HepG2 (cell line): ENCODE results near the gene SCAND1.

Experiments
- CBX5 ChIP-seq: sonication (generic); formaldehyde crosslinking; IDR thresholded peaks from 2 replicates; pipeline ENCODE4 v1.4.0; 2020; ENCODE audit warnings: missing genetic modification reagents, borderline replicate concordance
- ETV5 ChIP-seq: IDR thresholded peaks from 2 replicates; pipeline ENCODE4 v1.6.1; 2018; ENCODE audit warnings: missing biosample characterization, missing genetic modification reagents, inconsistent platforms, borderline replicate concordance
- EZH2 ChIP-seq: conservative IDR thresholded peaks from 2 replicates; pipeline ENCODE4 v1.6.1; 2012; ENCODE audit warnings: mild to moderate bottlenecking, low read depth, low read length, moderate library complexity
- FOXM1 ChIP-seq: sonication (generic); formaldehyde crosslinking; IDR thresholded peaks from 2 replicates; pipeline ENCODE4 v1.5.0; 2020; ENCODE audit warnings: missing genetic modification reagents
- HMG20A ChIP-seq: IDR thresholded peaks from 2 replicates; pipeline ENCODE4 v1.6.1; 2016; ENCODE audit warnings: borderline replicate concordance
- MAFK ChIP-seq, 2 experiments: IDR thresholded peaks in 1 of 2; conservative IDR thresholded peaks in 1 of 2; 2 replicates each; pipeline ENCODE4 v1.6.1; 2011; ENCODE audit warnings: improper control_type of control experiment in 2 of 2, low read length in 2 of 2
- MXI1 ChIP-seq: IDR thresholded peaks from 3 replicates; pipeline ENCODE4 v1.6.1; 2012; ENCODE audit warnings: low read depth, low read length, inconsistent platforms, borderline replicate concordance
- POLR2AphosphoS5 ChIP-seq: IDR thresholded peaks from 2 replicates; pipeline ENCODE4 v1.6.1; 2012; ENCODE audit warnings: low read depth, low read length
- RAD51 ChIP-seq: fragments of 450-650 bp; IDR thresholded peaks from 2 replicates; pipeline ENCODE4 v1.6.1; 2016; ENCODE audit warnings: borderline replicate concordance
- ZBTB49 ChIP-seq: sonication (generic); formaldehyde crosslinking; IDR thresholded peaks from 2 replicates; pipeline ENCODE4 v1.4.0; 2020; ENCODE audit warnings: missing genetic modification reagents, borderline replicate concordance
- ZFP90 ChIP-seq: sonication (generic); formaldehyde crosslinking; IDR thresholded peaks from 2 replicates; pipeline ENCODE4 v1.8.0; 2022; ENCODE audit warnings: missing genetic modification reagents, mild to moderate bottlenecking, inconsistent platforms, borderline replicate concordance
- ZNF446 ChIP-seq: sonication (generic); formaldehyde crosslinking; IDR thresholded peaks from 2 replicates; pipeline ENCODE4 v1.5.0; 2020; ENCODE audit warnings: mild to moderate bottlenecking, missing genetic modification reagents
- ZSCAN20 ChIP-seq: sonication (generic); formaldehyde crosslinking; IDR thresholded peaks from 2 replicates; pipeline ENCODE4 v1.4.0; 2020; ENCODE audit warnings: missing genetic modification reagents, mild to moderate bottlenecking, borderline replicate concordance

- no peak for TF ChIP-seq CBX5 (CRISPR knock-in tag)
- TF ChIP-seq MAFK (conservative IDR thresholded peaks at IDR 0.05 in 1 of 2, IDR thresholded peaks at IDR 0.05 in 1 of 2; ENCODE audit: low read length in 2 of 2) = no peak
- no peak for TF ChIP-seq ZFP90 (CRISPR knock-in tag)
- TF ChIP-seq MXI1 = no peak
- TF ChIP-seq ZSCAN20 (CRISPR knock-in tag) = no peak
- TF ChIP-seq POLR2AphosphoS5 = no peak
- no peak for TF ChIP-seq FOXM1 (CRISPR knock-in tag)
- TF ChIP-seq ZBTB49 (CRISPR knock-in tag) = no peak
- no peak for TF ChIP-seq EZH2
- TF ChIP-seq RAD51 = no peak
- no peak for TF ChIP-seq ZNF446 (CRISPR knock-in tag)
- TF ChIP-seq HMG20A (CRISPR knock-in tag) = no peak
- no peak for TF ChIP-seq ETV5 (CRISPR knock-in tag)
These were observed 13.8 kb upstream of the SCAND1 start, which contains the start of gene CNBD2 for GRCh38 chr20:35967979-35968640.
